GM21737 (cell line): ENCODE data around the gene CPA3.

Experiments used
- ATAC-seq: cut with Tn5 transposase; IDR thresholded peaks from one replicate; pipeline ENCODE4 v1.9.1; 2021; ENCODE audit warnings: mild to moderate bottlenecking, moderate library complexity; ENCODE audit not compliant: unreplicated experiment

Gene CPA3

GRCh38 chr3:148857316-148857715 lies 7.8 kb upstream of the CPA3 start:
- no peak for ATAC-seq

GRCh38 chr3:148861277-148861869 lies 3.7 kb upstream of the CPA3 start:
- no peak for ATAC-seq

GRCh38 chr3:148863297-148863696 lies 1.8 kb upstream of the CPA3 start:
- ATAC-seq, result no peak

GRCh38 chr3:148863814-148864213 lies 1.3 kb upstream of the CPA3 start:
- ATAC-seq, result no peak

GRCh38 chr3:148866261-148866660 lies 1.2 kb downstream of the CPA3 start:
- no peak for ATAC-seq

- ATAC-seq, result no peak
Measured at GRCh38 chr3:148873270-148873927, 8.3 kb downstream of the CPA3 start.

GRCh38 chr3:148873977-148874376 lies 8.9 kb downstream of the CPA3 start:
- no peak for ATAC-seq

GRCh38 chr3:148878095-148878494 lies 13.0 kb downstream of the CPA3 start:
- no peak for ATAC-seq

GRCh38 chr3:148879256-148879655 lies 14.2 kb downstream of the CPA3 start:
- no peak for ATAC-seq

GRCh38 chr3:148880681-148881080 lies 15.6 kb downstream of the CPA3 start:
- ATAC-seq, result no peak

- ATAC-seq, result no peak
Measured at GRCh38 chr3:148881286-148881685, 16.2 kb downstream of the CPA3 start.

- no peak for ATAC-seq
Measured at GRCh38 chr3:148882288-148882687, 17.2 kb downstream of the CPA3 start.

- ATAC-seq, result no peak
Measured at GRCh38 chr3:148883163-148883562, 18.1 kb downstream of the CPA3 start.

GRCh38 chr3:148884261-148884660 lies 19.2 kb downstream of the CPA3 start:
- ATAC-seq, result no peak

- no peak for ATAC-seq
Measured at GRCh38 chr3:148889828-148890227, 24.7 kb downstream of the CPA3 start.

GRCh38 chr3:148896062-148896461 lies 31.0 kb downstream of the CPA3 start:
- ATAC-seq, result no peak

- no peak for ATAC-seq
Measured at GRCh38 chr3:148901987-148902791, 37.1 kb downstream of the CPA3 start.

GRCh38 chr3:148903022-148903442 lies 37.9 kb downstream of the CPA3 start:
- ATAC-seq, result no peak

- no peak for ATAC-seq
Measured at GRCh38 chr3:148903941-148904340, 38.8 kb downstream of the CPA3 start.

- ATAC-seq, result no peak
Measured at GRCh38 chr3:148906667-148907066, 41.6 kb downstream of the CPA3 start.

GRCh38 chr3:148911173-148911572 lies 46.1 kb downstream of the CPA3 start:
- no peak for ATAC-seq

GRCh38 chr3:148911592-148911991 lies 46.5 kb downstream of the CPA3 start:
- ATAC-seq, result no peak
